Measurements from ENCODE around the gene TSGA10IP.
A peak's percentile ranks its signal among the peaks of the same experiment; 100 is the strongest.

TSGA10IP gene

DNA sequence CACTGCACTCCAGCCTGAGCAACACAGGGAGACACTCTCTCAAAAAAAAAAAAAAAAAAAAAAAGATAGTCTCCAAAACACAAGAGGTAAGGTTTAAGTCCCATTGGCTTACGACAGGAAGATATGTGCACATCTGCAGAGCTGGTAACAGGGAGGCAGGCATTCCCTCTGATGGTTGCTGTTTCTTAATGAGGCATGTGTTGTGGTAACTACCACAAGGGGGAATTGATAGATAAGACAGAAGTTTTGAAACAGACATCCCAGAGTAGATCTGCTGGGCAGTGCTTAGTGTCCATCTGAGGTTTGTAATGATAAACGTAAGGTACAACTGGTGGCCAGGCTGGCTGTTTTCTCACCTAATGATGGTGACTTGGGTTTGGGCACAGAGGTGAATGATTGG is 52.0 kb downstream of the TSGA10IP start:
- H3K36me3 Mint-ChIP-seq (ENCODE audit: low read depth) = peaks cover 57% of the 10 kb centered on the region
- H3K4me3 Mint-ChIP-seq = peak overlapping the region; percentile 40 to 74 (median 46)
- H3K27me3 Mint-ChIP-seq (ENCODE audit: low read depth) = no peaks in the 10 kb centered on the region
- TF ChIP-seq, protein P1, sequence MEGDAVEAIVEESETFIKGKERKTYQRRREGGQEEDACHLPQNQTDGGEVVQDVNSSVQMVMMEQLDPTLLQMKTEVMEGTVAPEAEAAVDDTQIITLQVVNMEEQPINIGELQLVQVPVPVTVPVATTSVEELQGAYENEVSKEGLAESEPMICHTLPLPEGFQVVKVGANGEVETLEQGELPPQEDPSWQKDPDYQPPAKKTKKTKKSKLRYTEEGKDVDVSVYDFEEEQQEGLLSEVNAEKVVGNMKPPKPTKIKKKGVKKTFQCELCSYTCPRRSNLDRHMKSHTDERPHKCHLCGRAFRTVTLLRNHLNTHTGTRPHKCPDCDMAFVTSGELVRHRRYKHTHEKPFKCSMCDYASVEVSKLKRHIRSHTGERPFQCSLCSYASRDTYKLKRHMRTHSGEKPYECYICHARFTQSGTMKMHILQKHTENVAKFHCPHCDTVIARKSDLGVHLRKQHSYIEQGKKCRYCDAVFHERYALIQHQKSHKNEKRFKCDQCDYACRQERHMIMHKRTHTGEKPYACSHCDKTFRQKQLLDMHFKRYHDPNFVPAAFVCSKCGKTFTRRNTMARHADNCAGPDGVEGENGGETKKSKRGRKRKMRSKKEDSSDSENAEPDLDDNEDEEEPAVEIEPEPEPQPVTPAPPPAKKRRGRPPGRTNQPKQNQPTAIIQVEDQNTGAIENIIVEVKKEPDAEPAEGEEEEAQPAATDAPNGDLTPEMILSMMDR (IDR thresholded peaks at IDR 0.05; ENCODE audit: unreplicated experiment in 3 of 3) = no peak
- H3K9me3 Mint-ChIP-seq = no peaks in the 10 kb centered on the region
- H3K4me1 Mint-ChIP-seq = peaks cover 13% of the 10 kb centered on the region
- H3K27ac Mint-ChIP-seq = no peak overlapping the region

DNA sequence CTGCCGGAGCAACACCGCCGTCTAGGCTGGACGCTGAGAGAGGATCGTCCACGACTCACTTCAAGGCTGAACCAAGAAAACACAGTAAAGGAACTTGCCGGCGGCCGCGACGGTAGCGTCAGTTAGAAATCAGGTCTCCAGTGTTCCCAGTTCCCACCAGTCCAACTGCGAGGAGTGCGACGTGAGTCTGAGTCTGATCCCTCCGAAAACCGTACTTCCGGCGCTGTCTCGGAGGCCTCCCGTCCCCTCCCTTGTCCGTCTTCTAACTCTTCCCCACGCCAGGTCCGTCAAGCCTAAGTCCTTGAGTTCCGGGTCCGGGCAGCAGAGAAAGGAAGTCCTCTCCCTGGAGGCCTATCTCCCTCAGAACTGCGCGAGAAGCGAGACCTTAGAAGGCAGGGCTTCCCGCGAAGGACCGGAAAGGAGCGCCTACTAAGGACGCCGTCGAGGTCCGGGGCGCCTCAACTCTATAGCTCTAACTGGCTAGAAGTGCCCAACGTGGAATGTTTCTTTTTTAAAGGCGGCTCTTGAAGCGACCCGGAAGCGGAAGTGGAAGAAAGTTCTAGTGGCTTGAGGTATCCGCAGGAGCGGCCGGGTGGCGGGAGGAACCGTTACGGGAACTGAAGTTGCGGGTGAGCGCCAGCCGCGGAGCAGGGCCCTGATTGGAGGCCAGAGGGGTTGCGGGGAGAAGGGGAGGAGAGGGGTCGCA is 56.8 kb downstream of the TSGA10IP start, which contains the start of the genes BANF1 and EIF1AD:
Gene BANF1 (plus strand): TSS at position 562 of the 706 bp plus-strand sequence. CDS start 748 bp downstream, outside the sequence.
Gene EIF1AD (minus strand): TSS at position 216 of the 706 bp plus-strand sequence. CDS start 1,768 bp downstream, outside the sequence.
- peaks cover 52% of the 10 kb centered on the region for H3K36me3 Mint-ChIP-seq (ENCODE audit: low read depth)
- H3K27me3 Mint-ChIP-seq (ENCODE audit: low read depth) = no peaks in the 10 kb centered on the region
- no peaks in the 10 kb centered on the region for H3K9me3 Mint-ChIP-seq
- peaks cover 22% of the 10 kb centered on the region for H3K4me1 Mint-ChIP-seq
- TF ChIP-seq, protein P1 (IDR thresholded peaks at IDR 0.05; ENCODE audit: unreplicated experiment in 3 of 3) = no peak
- peak within 1 kb of the TSS; percentile 96 to 99 (median 99) for H3K4me3 Mint-ChIP-seq
- peak within 1 kb of the TSS; percentile 98 to 100 (median 99) for H3K27ac Mint-ChIP-seq

DNA sequence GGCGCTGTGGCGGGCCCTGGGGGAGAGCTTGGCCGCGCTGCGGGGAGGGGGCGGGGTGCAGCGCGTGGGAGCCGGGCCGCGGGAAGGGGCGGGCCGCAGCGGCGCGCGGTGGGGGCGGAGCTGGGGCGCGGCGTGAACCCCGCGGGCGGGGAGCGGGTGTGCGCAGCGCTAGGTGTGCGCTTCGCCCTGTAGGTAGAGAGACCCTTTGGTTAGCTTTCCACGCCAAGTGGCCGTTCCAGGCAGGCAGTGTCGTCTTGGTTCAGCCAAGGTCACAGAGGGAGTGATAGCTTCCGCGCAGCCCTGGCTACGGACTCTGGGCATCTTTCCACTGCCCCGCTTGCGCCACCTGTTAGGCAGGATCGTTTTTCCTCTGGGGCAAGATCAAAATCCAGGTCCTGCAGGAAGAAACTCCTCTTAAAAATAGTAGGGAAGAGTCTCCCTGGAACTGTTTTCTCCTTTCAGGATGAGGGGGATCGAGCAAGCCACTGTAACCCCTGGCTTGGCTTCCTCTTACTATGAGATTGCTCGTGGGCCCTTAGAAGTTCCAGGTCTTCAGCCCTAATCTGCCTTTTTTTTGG is 57.5 kb downstream of the TSGA10IP start:
- H3K4me3 Mint-ChIP-seq = peak overlapping the region; percentile 96 to 99 (median 99)
- H3K27ac Mint-ChIP-seq = peak overlapping the region; percentile 98 to 100 (median 99)
- peaks cover 22% of the 10 kb centered on the region for H3K4me1 Mint-ChIP-seq
- H3K27me3 Mint-ChIP-seq (ENCODE audit: low read depth) = no peaks in the 10 kb centered on the region
- H3K9me3 Mint-ChIP-seq = no peaks in the 10 kb centered on the region
- TF ChIP-seq, protein P1 (IDR thresholded peaks at IDR 0.05; ENCODE audit: unreplicated experiment in 3 of 3) = no peak
- H3K36me3 Mint-ChIP-seq (ENCODE audit: low read depth) = peaks cover 46% of the 10 kb centered on the region

DNA sequence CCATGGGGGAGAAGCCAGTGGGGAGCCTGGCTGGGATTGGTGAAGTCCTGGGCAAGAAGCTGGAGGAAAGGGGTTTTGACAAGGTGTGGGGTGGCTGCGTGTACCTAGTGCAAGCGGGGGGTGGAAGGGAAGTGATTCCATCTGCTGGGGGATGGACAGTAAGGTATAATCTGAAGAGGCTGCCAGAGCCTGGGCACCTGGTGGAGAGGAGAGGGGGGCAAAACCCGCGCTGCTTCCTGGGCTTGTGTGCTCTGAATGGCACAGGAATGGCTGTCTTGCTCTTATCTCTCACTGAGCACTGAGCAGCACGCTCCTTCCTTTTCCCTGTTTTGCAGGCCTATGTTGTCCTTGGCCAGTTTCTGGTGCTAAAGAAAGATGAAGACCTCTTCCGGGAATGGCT is 58.0 kb downstream of the TSGA10IP start:
- TF ChIP-seq, protein P1 (IDR thresholded peaks at IDR 0.05; ENCODE audit: unreplicated experiment in 3 of 3) = no peak
- peaks cover 22% of the 10 kb centered on the region for H3K4me1 Mint-ChIP-seq
- H3K9me3 Mint-ChIP-seq = no peaks in the 10 kb centered on the region
- H3K27me3 Mint-ChIP-seq (ENCODE audit: low read depth) = no peaks in the 10 kb centered on the region
- peak overlapping the region; percentile 87 to 99 (median 98) for H3K27ac Mint-ChIP-seq
- peak overlapping the region; percentile 89 to 99 (median 93) for H3K4me3 Mint-ChIP-seq
- peaks cover 40% of the 10 kb centered on the region for H3K36me3 Mint-ChIP-seq (ENCODE audit: low read depth)

DNA sequence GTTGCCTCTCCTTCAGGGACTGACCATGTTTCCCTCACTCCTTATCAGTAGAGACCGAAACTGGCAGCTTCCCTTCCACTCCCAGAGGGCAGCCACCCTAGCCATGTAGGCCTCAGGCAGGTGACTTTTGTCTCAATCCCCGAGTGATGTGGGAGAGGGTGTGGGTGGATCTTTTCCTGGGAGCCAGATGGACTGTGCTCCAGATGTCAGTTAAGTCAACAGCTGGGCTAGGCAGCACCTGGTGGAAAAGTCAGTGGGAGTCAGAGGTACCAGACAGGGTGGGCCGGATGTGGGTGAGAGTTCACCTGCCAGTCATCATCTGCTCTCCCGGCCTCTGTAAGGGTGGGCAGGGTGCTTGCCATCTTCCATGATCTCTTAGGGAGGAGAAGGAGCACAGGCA is 58.9 kb downstream of the TSGA10IP start:
- peak overlapping the region in 1 of 3 experiments; percentile 48 for H3K27ac Mint-ChIP-seq
- H3K4me1 Mint-ChIP-seq = peaks cover 22% of the 10 kb centered on the region
- no peaks in the 10 kb centered on the region for H3K9me3 Mint-ChIP-seq
- H3K36me3 Mint-ChIP-seq (ENCODE audit: low read depth) = peaks cover 31% of the 10 kb centered on the region
- peak overlapping the region; percentile 89 to 99 (median 93) for H3K4me3 Mint-ChIP-seq
- H3K27me3 Mint-ChIP-seq (ENCODE audit: low read depth) = no peaks in the 10 kb centered on the region
- TF ChIP-seq, protein P1 (IDR thresholded peaks at IDR 0.05; ENCODE audit: unreplicated experiment in 3 of 3) = no peak
